Glutamatergic neuron (in vitro differentiated cells): Measurements from ENCODE around the gene ASB10. TPM values are rescaled to one million over a fixed set of nuclear protein-coding genes. Genes with fewer than 3 reads are reported as not detected.

ENCODE experiments used
- DNase-seq: peaks from one replicate; pipeline ENCODE4 v3.0.0; 2022
- H3K27ac Mint-ChIP-seq: one replicate; pipeline ENCODE4 v1.8.0; 2020; ENCODE audit warnings: mild to moderate bottlenecking, mixed read lengths, inconsistent platforms; ENCODE audit not compliant: unreplicated experiment
- H3K27me3 Mint-ChIP-seq: one replicate; pipeline ENCODE4 v1.8.0; 2020; ENCODE audit warnings: mild to moderate bottlenecking, moderate library complexity, mixed read lengths, inconsistent platforms; ENCODE audit not compliant: unreplicated experiment
- H3K36me3 Mint-ChIP-seq: one replicate; pipeline ENCODE4 v1.8.0; 2020; ENCODE audit warnings: mild to moderate bottlenecking, mixed read lengths, inconsistent platforms; ENCODE audit not compliant: unreplicated experiment
- H3K4me1 Mint-ChIP-seq: one replicate; pipeline ENCODE4 v1.8.0; 2020; ENCODE audit warnings: mild to moderate bottlenecking, low read depth, mixed read lengths, inconsistent platforms; ENCODE audit not compliant: unreplicated experiment
- H3K4me3 Mint-ChIP-seq: one replicate; pipeline ENCODE4 v1.8.0; 2020; ENCODE audit warnings: mild to moderate bottlenecking, mixed read lengths, inconsistent platforms; ENCODE audit not compliant: unreplicated experiment
- H3K9me3 Mint-ChIP-seq: one replicate; pipeline ENCODE4 v1.8.0; 2020; ENCODE audit warnings: mild to moderate bottlenecking, moderate library complexity, mixed read lengths, inconsistent platforms; ENCODE audit not compliant: unreplicated experiment
- total RNA-seq: library from RNA; stranded (reverse); fragmentation: NEBNext Ultra II Directional; extraction: Animal tissue kit (Norgen Biotek cat#: 25700); gene quantifications from one replicate; pipeline ENCODE4 v1.2.1, GENCODE V29; 2021; ENCODE audit not compliant: unreplicated experiment
- TF ChIP-seq, protein P1 (sequence below): fragments of 200-600 bp; sonication (generic); IDR thresholded peaks from one replicate; pipeline ENCODE4 v1.5.0; 2021; ENCODE audit not compliant: partially characterized antibody, unreplicated experiment

ASB10 gene
- total RNA-seq, 1 donor from 2014 or later, result not detected

DNA sequence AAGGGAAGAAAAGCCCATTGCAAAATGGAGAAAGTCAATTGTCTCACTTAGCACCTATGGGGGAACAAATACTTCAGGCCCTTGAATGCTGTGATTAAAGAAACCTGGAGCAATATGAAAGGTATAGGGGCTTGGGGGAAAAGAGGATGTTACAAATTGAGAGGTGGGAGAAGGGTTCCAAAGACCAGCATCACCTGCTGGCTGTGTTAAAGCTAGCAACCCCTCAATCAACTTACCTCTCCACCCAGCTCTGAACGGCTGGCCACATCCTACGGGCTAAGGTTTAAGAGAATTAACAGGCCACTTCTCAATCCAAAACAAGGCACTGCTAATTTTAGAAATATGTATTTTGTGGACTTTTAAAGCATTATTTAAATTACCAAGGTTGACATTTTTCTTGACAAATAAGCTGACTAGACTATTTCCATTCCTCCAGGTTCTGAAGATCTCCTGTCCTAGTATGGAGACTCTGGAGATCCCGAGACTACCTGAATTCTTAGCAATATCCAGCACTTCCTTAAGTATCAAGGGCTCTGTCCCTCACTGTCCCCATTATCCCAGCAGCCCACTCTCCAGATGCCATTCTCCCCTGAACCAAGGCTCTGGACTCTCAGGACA lies 24.2 kb upstream of the ASB10 start:
- DNase-seq, result no peak
- H3K27me3 Mint-ChIP-seq, result peaks cover 5% of the 10 kb centered on the region
- no peaks in the 10 kb centered on the region for H3K36me3 Mint-ChIP-seq
- H3K9me3 Mint-ChIP-seq, result no peaks in the 10 kb centered on the region
- H3K27ac Mint-ChIP-seq, result no peak overlapping the region
- H3K4me1 Mint-ChIP-seq, result peaks cover 9% of the 10 kb centered on the region
- no peak overlapping the region for H3K4me3 Mint-ChIP-seq
- TF ChIP-seq, protein P1, sequence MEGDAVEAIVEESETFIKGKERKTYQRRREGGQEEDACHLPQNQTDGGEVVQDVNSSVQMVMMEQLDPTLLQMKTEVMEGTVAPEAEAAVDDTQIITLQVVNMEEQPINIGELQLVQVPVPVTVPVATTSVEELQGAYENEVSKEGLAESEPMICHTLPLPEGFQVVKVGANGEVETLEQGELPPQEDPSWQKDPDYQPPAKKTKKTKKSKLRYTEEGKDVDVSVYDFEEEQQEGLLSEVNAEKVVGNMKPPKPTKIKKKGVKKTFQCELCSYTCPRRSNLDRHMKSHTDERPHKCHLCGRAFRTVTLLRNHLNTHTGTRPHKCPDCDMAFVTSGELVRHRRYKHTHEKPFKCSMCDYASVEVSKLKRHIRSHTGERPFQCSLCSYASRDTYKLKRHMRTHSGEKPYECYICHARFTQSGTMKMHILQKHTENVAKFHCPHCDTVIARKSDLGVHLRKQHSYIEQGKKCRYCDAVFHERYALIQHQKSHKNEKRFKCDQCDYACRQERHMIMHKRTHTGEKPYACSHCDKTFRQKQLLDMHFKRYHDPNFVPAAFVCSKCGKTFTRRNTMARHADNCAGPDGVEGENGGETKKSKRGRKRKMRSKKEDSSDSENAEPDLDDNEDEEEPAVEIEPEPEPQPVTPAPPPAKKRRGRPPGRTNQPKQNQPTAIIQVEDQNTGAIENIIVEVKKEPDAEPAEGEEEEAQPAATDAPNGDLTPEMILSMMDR, result no peak

DNA sequence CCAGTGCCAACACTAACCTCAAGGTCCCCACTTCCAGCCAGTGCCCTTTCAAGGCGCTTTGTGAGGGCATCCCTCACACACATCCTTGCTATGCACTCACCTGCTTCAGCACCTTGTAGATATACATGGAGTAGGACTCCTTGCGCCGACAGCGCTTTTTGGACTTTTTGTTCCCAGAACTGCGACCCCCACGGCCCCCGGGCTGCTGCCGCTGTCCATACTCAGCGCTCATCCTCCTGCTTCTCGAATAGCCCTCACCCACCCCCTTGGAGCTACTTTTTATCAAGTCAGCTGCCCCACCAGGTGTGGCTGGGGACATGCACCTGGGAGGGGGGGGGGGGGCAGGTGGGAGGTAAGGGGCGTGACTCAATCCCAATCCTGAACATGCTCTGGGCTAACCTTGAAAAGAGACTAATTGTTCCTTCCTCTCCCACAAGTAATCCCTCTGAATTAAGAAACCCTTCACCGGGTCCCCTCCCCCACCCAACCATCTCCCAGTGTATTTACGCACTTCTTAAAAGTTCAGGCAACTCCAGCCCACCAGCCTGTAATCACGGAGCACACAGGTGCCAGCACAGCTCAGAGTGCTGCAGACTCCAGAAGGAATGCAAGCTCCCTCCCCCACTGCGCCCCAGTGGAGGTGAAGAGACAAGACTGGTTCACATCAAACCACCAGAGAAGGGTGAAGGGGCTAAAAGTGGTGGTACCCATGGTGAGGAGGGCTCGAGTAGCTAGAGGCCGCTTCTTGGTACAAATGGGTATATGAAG lies 23.2 kb upstream of the ASB10 start, which contains the start of gene H2BK1:
TSS of gene H2BK1 (minus strand) at position 402 of the 768 bp plus-strand sequence. CDS start at position 232, 170 bp downstream.
- Mint-ChIP-seq H3K4me3 (no peak within 1 kb of the TSS), H3K9me3 (no peaks in the 10 kb centered on the region), H3K27ac (no peak within 1 kb of the TSS), H3K4me1 (peaks cover 9% of the 10 kb centered on the region), H3K36me3 (no peaks in the 10 kb centered on the region), H3K27me3 (peaks cover 5% of the 10 kb centered on the region)
- TF ChIP-seq, protein P1, result no peak
- no peak for DNase-seq

DNA sequence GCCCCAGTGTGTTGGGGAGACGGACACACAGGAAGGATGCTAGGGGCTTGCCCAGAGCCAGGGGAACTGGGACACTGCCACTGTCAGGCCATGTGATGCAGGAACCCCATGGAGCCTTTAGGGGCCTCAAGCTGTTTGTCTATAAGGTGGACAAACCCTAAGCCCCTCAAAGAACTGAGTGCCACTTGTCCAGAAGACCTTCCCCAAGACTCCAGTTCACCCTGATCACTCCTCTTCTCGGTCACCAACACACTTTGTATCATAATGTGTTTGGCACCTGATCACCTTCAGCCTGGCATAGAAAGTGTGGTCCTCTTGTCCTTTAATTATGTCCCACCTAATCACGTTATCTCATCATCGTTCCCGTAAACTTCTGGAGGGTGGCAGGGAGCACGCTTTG lies 22.5 kb upstream of the ASB10 start:
- DNase-seq, result no peak
- peaks cover 5% of the 10 kb centered on the region for H3K27me3 Mint-ChIP-seq
- TF ChIP-seq, protein P1, result no peak
- no peak overlapping the region for H3K4me3 Mint-ChIP-seq
- H3K27ac Mint-ChIP-seq, result no peak overlapping the region
- H3K9me3 Mint-ChIP-seq, result no peaks in the 10 kb centered on the region
- H3K4me1 Mint-ChIP-seq, result peaks cover 9% of the 10 kb centered on the region
- no peaks in the 10 kb centered on the region for H3K36me3 Mint-ChIP-seq

DNA sequence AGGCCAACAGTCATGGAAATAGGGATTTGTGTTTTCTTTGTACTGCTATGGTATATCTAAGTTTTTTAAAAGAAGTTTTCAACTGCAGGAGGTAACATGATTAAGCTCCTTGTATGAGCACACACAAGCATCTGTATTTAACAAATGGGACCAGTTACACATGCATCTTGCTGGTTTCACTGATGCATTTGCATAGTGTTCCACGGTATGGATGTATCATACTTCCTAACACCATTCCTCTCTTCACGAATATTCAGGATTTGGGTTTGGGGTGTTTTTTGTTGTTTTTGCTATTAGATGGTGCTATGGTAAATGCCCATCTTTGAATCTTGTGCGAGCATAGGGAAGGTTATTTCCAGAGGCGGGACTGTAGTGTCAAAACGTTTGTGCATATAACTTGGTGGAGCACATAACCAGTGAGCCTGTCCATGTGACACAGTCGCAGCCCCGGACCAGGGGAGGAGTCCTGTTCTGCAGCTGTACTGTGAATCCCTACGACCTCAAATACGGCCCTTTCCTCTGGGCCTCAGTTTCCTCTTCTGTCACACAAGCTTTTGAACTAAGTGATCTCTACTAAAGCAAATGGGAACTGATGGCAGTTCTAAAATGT lies 21.3 kb upstream of the ASB10 start:
- peaks cover 9% of the 10 kb centered on the region for H3K4me1 Mint-ChIP-seq
- no peak overlapping the region for H3K4me3 Mint-ChIP-seq
- H3K27me3 Mint-ChIP-seq, result peaks cover 7% of the 10 kb centered on the region
- H3K36me3 Mint-ChIP-seq, result no peaks in the 10 kb centered on the region
- DNase-seq, result no peak
- H3K9me3 Mint-ChIP-seq, result no peaks in the 10 kb centered on the region
- H3K27ac Mint-ChIP-seq, result no peak overlapping the region
- TF ChIP-seq, protein P1, result no peak

DNA sequence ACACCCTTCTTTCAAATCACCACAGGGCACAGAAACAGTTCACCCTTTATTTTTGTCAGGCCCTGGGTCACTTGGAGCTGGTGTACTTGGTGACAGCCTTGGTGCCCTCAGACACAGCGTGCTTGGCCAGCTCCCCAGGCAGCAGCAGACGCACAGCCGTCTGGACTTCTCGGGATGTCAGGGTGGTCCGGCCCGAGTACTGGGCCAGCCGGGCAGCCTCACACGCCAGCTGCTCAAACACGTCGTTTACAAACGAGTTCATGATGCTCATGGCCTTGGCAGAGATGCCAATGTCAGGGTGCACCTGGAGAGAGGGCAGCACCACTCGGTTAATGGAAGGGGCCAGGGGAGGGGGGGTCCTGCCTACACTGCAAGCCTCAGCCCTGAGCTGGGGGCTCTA lies 20.8 kb upstream of the ASB10 start:
- H3K27me3 Mint-ChIP-seq, result peaks cover 7% of the 10 kb centered on the region
- H3K4me1 Mint-ChIP-seq, result peaks cover 9% of the 10 kb centered on the region
- H3K36me3 Mint-ChIP-seq, result no peaks in the 10 kb centered on the region
- H3K4me3 Mint-ChIP-seq, result no peak overlapping the region
- no peaks in the 10 kb centered on the region for H3K9me3 Mint-ChIP-seq
- TF ChIP-seq, protein P1, result no peak
- no peak for DNase-seq
- H3K27ac Mint-ChIP-seq, result no peak overlapping the region
